Astrocyte of the hippocampus (primary cell): Measurements from ENCODE around the gene SMYD3.
"Not testable (repeated sequence)": the region's sequence is repeated elsewhere in the genome, so short reads cannot be mapped to it uniquely, and the experiment has no call there.

Experiments
- DNase-seq: peaks from one replicate; pipeline ENCODE4 v3.0.0; 2011; ENCODE audit warnings: low read depth, low spot score

SMYD3 gene

DNA sequence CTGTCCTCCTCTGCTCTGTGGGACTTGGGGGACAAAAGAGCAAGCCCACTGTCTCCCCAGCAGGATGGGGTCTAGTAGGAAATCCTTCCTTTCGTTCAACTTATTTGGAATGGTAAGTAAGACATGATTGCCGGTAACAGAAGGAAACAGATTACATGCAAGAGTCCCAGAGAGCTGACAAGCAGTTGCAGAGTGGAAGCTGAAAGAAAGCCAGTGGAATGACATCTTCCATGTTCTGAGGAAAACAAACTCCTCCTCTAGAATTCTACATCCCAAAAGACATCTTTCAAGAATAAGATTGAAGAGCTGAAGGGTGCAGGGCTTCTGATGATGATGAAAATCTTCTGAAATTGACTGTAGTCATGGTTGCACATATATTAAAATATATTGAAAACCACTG is 732.9 kb downstream of the SMYD3 start:
- no peak for DNase-seq

DNA sequence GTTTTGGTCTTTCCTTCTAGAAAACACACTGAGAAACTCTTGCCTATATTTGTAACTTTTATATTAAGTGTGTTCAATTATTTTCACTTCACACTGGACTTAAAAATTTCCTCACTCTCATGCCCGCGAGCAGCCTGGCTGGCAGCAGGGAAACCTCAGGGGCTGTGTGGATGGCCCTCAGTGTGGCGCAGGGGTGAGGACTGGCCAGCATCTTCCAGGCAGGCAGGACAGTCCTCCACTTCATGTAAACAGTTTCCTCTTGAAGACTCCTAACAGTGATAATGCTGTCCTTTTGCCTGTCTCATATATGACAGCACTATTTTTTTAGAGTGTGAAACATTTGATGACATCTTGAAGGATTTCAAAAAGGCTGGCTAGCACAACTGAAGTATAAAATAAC is 733.7 kb downstream of the SMYD3 start:
- no peak for DNase-seq

DNA sequence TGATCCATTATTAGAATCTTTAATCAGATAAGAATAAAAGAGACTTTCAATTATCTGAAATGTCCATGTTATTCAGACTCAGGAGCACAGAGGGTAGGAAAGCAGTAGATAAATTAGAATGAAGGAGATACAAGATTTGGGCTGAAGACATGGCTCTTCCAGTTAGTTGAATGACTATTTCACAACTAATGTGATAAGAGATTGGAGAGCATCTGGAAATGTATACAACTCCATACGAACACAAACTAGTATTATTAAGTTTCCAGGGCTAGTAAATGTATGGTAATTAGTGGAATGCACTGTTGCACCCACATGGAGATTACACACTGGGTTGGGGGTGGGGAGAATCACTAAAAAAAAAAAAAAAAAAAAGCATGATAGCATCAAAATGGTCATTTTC is 734.3 kb downstream of the SMYD3 start:
- DNase-seq, result no peak

DNA sequence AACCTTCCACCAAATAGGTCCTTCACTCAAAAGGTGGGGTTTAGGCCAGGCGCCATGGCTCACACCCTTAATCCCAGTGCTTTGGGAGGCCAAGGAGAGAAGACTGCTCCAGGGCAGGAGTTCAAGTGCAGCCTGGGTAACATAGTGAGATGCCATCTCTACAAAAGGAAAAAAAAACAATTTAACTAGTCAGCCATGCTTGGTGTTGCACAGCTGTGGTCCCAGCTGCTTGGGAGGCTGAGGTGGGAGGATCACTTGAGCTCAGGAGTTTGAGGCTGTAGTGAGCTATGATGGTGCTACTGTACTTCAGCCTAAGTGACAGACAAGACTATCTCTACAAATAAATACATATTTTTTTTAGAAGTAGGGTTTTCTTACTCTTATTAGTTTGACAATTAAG is 734.8 kb downstream of the SMYD3 start:
- no peak for DNase-seq

DNA sequence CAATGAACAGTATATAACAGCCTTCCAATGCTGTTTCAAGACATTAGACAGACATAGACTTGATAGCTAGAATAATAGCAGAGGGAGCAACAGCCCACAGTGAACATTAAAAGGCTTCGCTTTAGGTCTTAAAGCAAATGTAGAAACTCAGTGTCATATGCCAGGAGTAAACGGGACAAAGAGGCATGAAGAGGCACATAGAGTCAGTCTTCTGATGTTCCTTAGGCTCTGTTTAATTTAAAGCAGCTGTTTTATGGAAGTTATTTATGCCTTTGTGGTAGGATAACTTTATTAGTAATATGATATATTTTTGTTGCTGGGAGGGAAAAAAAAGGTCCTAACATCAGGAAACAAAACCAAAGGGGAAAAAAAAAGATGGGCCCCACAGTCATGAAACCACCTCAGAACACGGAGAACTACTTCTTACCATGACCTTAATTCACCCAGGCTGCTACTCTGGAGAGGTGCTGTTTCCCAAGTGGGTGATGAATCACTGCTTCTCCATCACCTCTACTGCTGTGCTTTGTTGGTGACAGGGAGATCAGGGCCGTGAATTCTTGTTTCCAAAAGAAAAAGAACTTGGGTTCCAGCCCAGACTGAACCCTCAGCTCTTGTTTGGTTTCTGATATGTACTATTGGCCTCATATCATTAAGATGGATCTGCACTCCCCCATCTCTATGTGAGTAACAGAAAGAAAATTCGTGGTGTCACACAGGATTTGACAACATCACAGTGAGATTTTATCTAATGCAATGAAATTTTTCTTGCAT is 735.4 kb downstream of the SMYD3 start:
- DNase-seq, result peak; percentile 90

DNA sequence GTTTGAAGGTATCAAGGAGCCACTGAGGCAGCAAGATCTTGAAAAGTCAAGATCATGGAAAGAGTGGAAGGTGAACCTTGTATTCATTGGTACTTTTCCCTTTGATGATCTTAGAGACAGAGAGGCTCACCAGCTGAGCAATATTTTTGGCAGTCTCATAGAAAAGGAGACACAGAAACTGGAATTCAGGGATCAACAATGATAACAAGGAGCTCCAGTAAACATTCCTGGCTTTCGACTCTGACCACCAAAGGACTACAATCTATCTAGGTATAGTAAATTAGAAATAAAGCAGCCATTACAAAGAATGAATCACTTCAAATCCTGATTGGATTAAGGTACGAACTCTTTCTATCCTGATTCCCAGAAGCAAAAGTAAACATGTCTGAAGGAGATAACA is 736.9 kb downstream of the SMYD3 start:
- no peak for DNase-seq

DNA sequence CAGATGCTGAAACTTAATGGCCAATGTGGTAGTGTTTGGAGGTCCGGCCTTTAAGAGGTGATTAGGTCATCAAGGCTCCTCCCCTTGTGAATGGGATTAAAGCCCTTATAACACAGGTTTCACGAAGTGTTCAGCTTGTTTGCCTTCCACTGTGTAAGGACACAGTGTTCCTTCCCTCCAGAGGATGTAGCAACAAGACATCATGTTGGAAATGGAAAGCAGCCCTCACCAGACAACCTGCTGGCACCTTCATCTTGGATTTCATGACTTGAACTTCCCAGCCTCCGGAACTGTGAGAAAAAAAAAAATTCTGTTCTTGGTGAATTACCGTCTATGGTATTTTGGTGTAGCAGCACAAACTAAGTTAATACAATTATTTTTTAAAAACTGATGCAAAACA is 738.5 kb downstream of the SMYD3 start:
- no peak for DNase-seq

DNA sequence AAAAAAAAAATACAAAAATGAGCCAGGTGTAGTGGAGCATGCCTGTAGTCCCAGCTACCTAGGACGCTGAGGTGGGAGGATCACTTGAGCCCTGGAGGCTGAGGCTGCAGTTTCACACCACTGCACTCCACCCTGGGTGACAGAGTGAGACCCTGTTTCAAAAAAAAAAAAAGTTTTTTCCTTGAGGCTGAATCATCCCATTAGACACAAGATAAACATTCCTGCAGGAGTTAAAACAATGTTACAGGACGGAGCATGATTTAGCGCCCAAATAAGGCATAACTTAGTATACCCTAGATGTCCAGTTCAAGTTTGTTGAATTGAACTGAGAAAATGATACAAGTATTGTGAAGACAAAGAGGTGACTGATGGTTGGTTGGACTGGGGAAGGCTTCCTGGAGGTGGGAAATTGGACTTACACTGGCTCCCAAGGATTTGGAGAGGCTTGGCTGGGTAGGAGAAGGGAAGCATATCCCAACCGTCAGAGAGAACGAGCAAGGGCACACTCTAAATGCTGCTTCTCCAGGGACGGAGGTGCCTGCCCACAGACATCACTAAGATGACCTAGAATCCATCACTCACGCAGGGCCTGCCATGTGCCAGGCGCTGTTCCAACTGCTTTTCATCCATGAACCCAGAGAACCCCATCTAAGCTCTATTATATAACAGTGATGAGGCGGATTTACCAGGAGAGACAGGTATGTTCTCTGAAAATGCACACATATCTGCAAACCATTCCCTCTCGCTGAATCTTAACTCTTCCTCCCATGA is 741.7 kb downstream of the SMYD3 start:
- DNase-seq, result peak; percentile 65

DNA sequence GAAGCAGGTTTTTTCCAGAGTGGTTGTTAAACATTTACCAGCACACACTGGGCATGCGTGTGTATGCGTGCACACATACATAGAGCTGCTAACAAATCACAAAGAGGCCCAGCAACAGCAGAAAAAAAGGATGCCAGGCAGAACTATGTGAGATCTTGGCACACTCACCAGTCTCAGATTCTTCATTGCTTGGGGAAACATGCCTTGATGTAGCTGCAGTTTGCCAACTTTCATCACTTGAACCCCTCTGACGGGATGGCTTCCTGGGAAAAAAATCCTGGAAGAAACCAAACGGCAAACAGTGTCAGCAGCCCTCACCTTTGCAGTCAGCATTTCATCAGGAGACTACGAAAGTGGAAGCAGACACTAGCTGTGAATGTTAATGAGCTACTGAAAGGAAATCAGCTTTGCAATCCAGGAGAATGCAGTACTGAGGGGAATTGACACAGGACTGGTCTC is 743.2 kb downstream of the SMYD3 start:
- peak; percentile 52 for DNase-seq

DNA sequence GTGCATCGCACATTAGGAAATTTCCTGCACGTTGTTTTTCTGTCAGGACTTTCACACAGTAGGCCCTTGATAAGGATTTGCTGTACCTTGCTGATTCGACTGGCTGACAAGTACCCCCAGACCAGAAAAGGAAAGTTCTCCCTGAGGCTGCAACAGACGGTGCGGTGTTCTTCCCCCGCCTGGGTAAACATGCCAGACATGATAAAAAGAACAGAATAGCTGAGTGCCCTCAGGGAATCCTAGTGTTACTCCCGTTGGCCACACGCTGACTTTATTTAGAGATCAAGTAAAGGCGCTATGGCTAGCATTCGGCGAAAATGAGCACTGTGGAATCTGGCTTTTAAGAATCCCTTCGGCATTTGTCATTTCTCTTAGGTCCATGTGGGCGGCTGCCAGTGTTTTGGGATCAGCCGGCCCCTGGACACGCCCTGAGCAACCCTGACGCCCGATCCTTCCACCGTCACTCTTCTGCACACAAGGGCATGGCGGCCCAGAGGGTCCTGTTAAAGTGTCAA is 744.6 kb downstream of the SMYD3 start:
- no peak for DNase-seq

DNA sequence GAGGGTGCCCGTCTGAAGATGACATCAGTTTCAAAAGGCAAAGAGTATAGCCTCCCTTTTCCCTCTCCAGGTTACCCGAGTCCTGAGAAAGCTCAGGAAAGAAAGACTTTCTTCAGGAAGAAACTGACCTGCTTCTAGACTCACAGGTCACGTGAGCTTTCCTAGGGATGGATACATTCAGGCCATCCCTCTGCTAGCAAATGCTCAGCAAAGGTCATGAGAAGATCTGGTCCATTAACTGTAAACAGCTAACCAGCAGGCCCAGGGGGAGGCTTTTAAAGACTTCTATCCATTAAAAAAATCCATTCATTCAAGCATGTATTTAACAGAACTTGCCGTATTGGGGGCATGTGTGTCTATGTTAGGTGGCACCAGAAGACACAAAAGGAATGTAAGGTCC is 746.8 kb downstream of the SMYD3 start:
- no peak for DNase-seq

DNA sequence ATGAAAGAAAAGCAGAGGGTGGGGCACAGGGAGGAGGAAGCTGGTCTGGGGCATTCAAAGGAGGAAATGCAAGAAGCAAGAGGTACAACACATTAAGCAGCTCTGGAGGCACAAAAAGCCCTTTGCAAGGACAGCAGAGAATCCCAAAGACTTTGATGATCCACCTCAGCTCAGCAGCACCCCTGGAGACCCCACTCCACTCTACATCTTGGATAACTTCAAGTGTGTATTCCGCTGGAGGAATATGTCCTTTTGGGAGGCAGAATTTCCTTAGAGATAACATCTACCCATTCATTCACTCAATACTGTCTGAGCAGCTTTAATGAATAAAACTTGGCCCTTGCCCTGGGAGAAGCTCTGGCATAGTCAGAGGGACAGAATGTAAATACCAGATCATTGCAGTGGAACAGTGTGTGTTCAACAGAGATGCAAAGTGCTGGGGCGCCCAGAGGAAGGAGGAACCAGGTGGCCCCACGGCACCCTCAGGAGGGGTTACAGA is 752.6 kb downstream of the SMYD3 start:
- no peak for DNase-seq

DNA sequence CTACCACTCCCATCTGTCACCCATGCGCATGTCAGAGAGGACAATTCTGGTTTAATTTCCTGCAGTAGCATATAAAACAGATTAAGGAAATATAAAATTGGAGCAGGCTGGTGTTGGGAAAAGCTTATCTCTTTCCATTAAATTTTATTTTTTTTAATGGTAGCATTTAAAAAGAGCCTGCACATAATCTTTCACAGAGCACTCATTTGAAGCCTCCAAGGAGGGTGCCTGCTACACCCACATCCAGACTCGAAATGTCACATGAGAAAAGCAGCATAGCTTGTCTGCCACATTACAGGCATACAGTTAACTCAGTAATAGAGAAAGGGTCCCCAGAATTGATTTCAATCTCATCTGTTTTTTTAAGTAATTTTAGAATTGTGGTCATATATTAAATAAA is 753.3 kb downstream of the SMYD3 start:
- no peak for DNase-seq

DNA sequence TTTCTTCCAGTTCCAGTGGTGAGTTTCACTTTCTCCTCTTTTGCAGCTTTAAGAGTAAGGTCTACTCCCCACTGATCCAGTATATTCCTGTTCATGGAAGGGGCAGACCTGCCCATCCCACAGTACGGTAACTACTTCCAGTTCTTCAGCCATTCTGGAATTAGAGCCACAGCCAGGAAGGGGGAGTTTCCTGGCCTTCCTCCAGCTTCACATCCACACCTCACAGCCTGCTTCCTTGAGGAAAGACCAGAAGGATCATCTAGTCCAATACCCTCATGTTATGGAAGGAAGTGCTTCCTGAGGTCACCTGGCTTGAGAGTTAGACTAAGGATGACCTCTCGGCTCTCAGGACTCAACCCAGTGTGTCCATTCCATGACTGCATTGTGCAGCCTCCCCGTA is 754.5 kb downstream of the SMYD3 start:
- no peak for DNase-seq

DNA sequence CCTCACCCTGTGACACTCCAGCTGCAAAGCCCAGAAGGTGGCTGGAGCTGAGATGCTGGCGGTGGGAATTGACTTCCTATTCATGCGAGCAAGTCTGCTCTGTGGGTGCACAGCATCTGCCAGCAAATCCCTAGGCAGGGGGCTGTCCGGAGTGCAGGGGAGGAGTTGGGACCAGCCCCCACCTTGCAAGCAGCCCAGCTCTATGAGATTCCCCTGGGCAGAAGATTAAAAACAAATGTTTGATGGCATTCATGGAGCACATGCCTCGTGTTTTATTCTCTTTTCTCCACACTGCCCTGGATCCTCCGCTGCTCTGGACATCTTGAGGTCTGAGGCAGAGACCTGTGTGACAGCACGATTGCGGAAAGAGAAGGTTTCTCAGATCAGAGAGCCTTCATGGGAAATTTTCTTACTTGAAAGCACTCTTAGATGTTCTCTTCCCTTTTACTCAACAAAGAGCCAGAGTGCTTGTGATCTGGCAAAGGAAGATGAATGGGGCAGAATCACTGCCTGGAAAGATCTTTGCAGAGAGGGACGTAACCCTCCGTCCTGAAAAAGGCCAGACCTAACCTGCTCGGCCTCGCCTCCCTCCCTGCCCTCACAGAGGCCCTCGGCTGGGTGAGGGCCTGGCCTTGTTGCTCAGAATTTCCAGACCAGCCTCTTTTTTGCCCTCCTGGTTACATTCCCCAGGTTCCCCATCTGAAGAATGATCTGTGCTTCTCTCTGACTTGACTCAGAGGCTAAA is 755.2 kb downstream of the SMYD3 start:
- DNase-seq, result no peak

DNA sequence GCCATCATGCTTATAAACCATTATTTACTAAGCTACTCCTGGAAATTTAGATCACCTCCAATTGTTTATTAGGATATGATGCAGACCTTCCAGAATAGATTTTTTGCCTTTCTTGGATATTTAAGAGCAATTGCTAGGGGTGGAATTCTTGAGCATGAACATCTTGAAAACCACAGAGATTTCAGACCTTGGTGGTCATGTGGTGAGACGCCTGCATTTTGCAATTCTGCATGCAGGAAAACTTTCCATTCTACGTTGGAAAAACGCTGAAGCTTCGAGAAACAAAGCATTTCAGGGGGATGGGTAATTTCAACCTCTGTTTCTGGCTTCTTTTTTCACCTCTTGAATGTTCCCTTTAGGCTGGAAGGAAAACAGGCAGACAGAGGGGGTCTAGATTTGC is 756.0 kb downstream of the SMYD3 start:
- DNase-seq, result peak; percentile 71

DNA sequence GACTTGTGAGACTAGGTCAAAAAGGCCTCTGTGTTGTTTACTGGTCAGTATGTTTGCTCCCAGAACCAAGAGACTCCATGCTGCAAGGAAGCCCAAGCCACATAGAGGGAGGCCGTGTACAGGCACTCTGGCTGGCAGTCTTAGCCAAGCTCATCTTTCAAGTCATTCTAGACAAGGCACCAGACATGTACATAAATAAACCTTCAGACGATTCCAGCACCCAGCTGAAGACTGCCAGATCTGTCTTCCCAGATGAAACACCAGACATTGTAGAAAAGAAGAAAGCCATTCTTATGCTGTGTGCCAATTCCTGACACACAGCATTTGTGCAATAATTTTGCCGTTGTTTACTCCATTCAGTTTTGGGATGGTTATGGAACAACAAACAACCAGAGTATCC is 756.8 kb downstream of the SMYD3 start:
- DNase-seq, result no peak

DNA sequence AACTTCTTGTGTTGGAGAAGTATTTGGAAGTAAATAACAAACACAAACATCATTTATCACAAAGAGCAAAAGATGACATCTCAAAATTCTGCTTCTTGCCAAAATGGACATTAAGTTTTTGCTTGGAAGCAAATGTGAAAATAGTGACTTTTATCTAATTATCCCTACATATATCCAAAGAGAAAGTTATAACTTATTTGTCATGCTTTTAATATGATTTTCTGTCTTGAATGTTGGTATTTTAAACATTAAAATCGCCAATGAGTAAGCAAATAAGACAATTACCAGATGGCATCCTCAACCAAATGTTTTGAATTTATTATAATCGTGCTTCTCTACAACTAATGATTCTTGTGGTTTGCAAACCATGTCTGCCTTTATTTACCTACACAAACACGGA is 758.0 kb downstream of the SMYD3 start:
- DNase-seq, result no peak

DNA sequence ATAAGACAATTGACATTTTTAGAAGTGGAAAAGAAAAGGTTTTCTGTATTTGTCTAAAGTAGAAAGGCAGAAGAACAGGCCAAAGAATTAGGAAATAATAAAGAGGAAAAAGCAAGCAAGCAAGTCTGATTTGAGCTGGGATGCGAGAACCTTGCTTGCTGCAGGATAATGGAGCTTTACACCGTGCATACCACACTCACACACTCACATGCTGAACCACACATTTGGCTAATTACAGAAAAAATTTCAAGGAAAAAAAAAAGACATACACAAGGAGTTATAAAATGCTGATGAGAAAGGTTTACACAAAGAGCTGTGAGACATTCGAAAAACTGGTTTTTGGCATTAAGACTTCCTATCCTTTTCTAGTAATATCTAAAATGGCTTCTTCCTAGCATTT is 758.4 kb downstream of the SMYD3 start:
- no peak for DNase-seq

DNA sequence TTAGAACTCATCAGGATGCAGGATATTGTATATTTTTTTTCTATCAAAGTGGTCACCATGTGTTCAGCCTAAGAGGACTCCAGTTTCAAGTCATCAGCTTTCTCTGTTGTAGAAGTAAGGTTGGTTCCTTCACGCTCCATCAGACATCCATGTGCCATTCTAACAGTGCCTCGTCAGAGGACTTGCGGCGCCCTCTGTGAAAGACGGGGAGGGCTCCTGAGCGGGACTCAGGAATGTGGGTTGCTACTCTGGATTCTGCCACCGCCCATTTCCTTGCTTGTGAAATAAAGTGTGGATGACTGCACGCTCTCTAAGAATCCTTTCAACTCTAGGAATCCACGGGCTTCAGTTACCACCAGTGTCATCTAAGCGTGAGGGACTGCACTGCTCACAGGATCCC is 758.8 kb downstream of the SMYD3 start:
- DNase-seq, result peak; percentile 61

DNA sequence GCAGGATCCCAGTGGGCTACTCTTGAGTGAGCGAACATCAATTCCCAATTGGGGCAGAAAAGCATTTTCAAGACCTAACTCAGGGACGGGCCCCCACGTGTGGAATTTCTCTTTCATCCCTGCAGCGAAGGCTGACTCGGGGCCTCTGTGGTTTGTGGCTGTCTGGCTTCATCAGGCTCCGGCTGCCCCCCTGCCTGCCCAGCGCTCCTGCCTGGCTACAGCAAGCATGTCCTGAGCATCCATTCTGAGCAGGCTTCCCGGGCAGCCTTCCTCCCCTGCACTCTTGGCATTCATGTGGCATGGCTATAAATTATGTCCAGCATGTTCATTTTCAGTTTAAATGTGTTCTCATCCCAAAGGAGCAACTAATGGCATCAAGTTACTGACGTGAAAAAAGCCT is 764.2 kb downstream of the SMYD3 start:
- peak; percentile 94 for DNase-seq

DNA sequence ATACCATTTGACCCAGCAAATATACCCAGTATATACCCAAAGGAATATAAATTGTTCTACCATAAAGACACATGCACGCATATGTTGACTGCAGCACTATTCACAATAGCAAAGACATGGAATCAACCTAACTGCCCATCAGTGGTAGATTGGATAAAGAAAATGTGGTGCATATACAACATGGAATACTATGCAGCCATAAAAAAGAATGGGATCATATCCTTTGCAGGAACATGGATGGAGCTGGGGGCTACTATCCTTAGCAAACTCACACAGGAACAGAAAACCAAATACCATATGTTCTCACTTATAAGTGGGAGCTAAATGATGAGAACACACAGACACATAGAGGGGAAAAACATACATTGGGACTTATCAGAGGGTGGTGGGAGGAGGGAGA is 766.7 kb downstream of the SMYD3 start:
- not testable (repeated sequence) for DNase-seq
